Stimulated activated CD8-positive, alpha-beta memory T cell treated with anti-CD3 and anti-CD28 coated beads, Interleukin-12 subunit alpha, Interleukin-12 subunit beta, amount 100 ng/mL, for 1 hour (primary cell): ENCODE results near the gene NPAS3.

Experiments
- DNase-seq: peaks from one replicate; pipeline ENCODE4 v3.0.0-alpha.2; 2020; ENCODE audit warnings: low read depth

NPAS3 gene

GRCh38 chr14:33679461-33680225 is 741.0 kb downstream of the NPAS3 start:
- DNase-seq: no peak

GRCh38 chr14:33680873-33681272 is 742.2 kb downstream of the NPAS3 start:
- no peak for DNase-seq

- DNase-seq: no peak
Observed at GRCh38 chr14:33682760-33683159, 744.1 kb downstream of the NPAS3 start.

GRCh38 chr14:33685026-33685425 is 746.3 kb downstream of the NPAS3 start:
- no peak for DNase-seq

GRCh38 chr14:33685698-33686097 is 747.0 kb downstream of the NPAS3 start:
- no peak for DNase-seq

GRCh38 chr14:33686218-33686617 is 747.5 kb downstream of the NPAS3 start:
- DNase-seq: no peak

- no peak for DNase-seq
Observed at GRCh38 chr14:33686856-33687255, 748.2 kb downstream of the NPAS3 start.

- no peak for DNase-seq
Observed at GRCh38 chr14:33689680-33690079, 751.0 kb downstream of the NPAS3 start.

- no peak for DNase-seq
Observed at GRCh38 chr14:33691907-33692306, 753.2 kb downstream of the NPAS3 start.

- no peak for DNase-seq
Observed at GRCh38 chr14:33692762-33693161, 754.1 kb downstream of the NPAS3 start.

GRCh38 chr14:33693237-33693636 is 754.6 kb downstream of the NPAS3 start:
- no peak for DNase-seq

- DNase-seq: no peak
Observed at GRCh38 chr14:33696165-33696564, 757.5 kb downstream of the NPAS3 start.

GRCh38 chr14:33699300-33699983 is 760.8 kb downstream of the NPAS3 start:
- no peak for DNase-seq

GRCh38 chr14:33700052-33700451 is 761.4 kb downstream of the NPAS3 start:
- DNase-seq: no peak

- no peak for DNase-seq
Observed at GRCh38 chr14:33702293-33702692, 763.6 kb downstream of the NPAS3 start.

- no peak for DNase-seq
Observed at GRCh38 chr14:33704481-33704880, 765.8 kb downstream of the NPAS3 start.

GRCh38 chr14:33705490-33705889 is 766.8 kb downstream of the NPAS3 start:
- no peak for DNase-seq

GRCh38 chr14:33707716-33708115 is 769.0 kb downstream of the NPAS3 start:
- DNase-seq: no peak

GRCh38 chr14:33709283-33709682 is 770.6 kb downstream of the NPAS3 start:
- no peak for DNase-seq

GRCh38 chr14:33709711-33710110 is 771.0 kb downstream of the NPAS3 start:
- no peak for DNase-seq

- no peak for DNase-seq
Observed at GRCh38 chr14:33710273-33710672, 771.6 kb downstream of the NPAS3 start.

- no peak for DNase-seq
Observed at GRCh38 chr14:33711194-33711593, 772.5 kb downstream of the NPAS3 start.

- no peak for DNase-seq
Observed at GRCh38 chr14:33711811-33712216, 773.1 kb downstream of the NPAS3 start.
